SU-DHL-6 (cell line): Measurements from ENCODE around the gene DCDC1.

Experiments
- CTCF ChIP-seq: fragments of 200-600 bp; sonication (generic); IDR thresholded peaks from one replicate; pipeline ENCODE4 v1.5.1; 2017; ENCODE audit warnings: antibody characterized with exemption, mild to moderate bottlenecking, low read length, moderate library complexity; ENCODE audit not compliant: insufficient read depth, poor library complexity, severe bottlenecking
- EZH2phosphoT487 ChIP-seq: fragments of 200-600 bp; sonication (generic), shearing (Covaris generic); conservative IDR thresholded peaks from 2 replicates; pipeline ENCODE4 v1.6.1; 2018; ENCODE audit warnings: mild to moderate bottlenecking, antibody characterized with exemption, low read length, moderate library complexity, mixed read lengths

DNA sequence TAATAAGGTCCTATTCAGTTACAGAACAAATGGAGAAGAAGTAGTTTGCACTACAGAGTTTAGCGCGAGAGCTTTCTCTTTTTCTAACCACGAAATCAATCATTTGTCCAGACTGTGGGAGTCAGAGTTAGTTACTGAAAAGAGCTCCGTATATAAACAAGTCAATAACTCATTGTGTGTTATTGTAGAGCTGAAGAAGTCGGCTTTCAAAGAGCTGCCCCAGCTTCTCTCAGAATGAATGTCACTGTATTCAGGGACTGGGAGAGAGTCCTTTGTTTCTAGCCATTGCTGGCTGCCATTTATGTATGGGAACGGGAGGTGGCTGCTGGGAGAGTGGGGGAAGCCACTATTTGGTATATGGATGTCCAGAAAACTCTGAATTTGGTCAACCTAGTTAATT lies 227.8 kb downstream of the DCDC1 start:
- no peak for TF ChIP-seq CTCF
- TF ChIP-seq EZH2phosphoT487, result no peak
